Effector memory CD8-positive, alpha-beta T cell (primary cell): ENCODE results near the gene PLCH2.
"Not testable (repeated sequence)": the region's sequence is repeated elsewhere in the genome, so short reads cannot be mapped to it uniquely, and the experiment has no call there.

ENCODE experiments used
- ATAC-seq: fragments of 150-1000 bp; cut with Tn5 transposase; replicated peaks from 2 replicates; pipeline ENCODE4 v1.10.0; 2021; ENCODE audit warnings: mild to moderate bottlenecking, moderate library complexity
- DNase-seq, 3 experiments: peaks; one replicate each; pipeline ENCODE4 v3.0.0; 2021
- H3K27ac Mint-ChIP-seq, 2 donors: one replicate each; pipeline ENCODE4 v1.8.0; 2022; ENCODE audit warnings: mild to moderate bottlenecking in 2 of 2, mixed read lengths in 2 of 2, moderate library complexity in 2 of 2
- H3K27me3 Mint-ChIP-seq, 2 donors: one replicate each; pipeline ENCODE4 v1.8.0; 2022; ENCODE audit warnings: mixed read lengths in 2 of 2
- H3K36me3 Mint-ChIP-seq: one replicate; pipeline ENCODE4 v1.8.0; 2022; ENCODE audit warnings: mild to moderate bottlenecking, moderate library complexity, mixed read lengths; ENCODE audit not compliant: insufficient read depth
- H3K4me1 Mint-ChIP-seq, 2 donors: one replicate each; pipeline ENCODE4 v1.8.0; 2022; ENCODE audit warnings: low read depth in 2 of 2, mixed read lengths in 2 of 2
- H3K4me3 Mint-ChIP-seq, 2 donors: one replicate each; pipeline ENCODE4 v1.8.0; 2022; ENCODE audit warnings: mild to moderate bottlenecking in 2 of 2, mixed read lengths in 2 of 2, moderate library complexity in 2 of 2
- H3K9me3 Mint-ChIP-seq, 2 donors: one replicate each; pipeline ENCODE4 v1.8.0; 2022; ENCODE audit warnings: mixed read lengths in 2 of 2

The PLCH2 gene

DNA sequence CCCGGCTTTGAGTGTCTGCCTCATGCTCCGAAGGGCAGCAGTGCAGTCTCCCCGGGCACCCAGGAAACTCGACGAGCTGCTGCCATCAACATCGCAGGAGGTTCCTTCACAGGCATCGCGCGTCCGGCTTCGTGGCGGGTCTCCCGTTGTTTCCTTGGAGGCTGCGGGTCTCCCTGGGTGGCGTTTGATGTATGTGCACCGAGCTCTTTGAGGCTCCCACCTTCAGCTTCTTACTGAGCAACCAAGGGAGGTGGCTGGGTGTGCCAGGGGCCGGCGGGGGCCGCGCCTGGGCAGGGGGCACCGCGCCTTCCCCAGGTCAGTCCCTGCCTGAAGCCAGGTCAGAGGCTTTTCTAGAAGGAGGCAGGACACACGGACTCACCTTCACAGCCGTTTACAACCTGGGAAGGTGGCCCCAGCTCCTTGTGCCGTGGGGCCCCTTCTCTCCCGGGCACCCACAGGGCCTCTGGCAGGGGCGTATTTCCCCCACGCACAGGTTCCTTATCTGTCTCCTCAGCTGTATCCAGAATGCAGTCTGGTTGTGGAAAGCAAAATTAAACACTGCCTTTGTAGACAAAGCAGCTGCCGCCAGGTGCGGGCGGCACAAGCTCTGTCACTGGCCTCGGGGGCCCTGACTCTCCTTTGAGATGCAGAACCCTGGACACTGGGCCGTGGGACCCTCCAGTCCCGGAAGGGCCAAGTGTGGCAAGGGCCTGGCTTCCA is 42.0 kb upstream of the PLCH2 start:
- no peak for DNase-seq
- H3K9me3 Mint-ChIP-seq = no peaks in the 10 kb centered on the region
- peaks cover 7 to 10% of the 10 kb centered on the region in 2 donors for H3K4me1 Mint-ChIP-seq
- no peaks in the 10 kb centered on the region for H3K27me3 Mint-ChIP-seq
- no peak for ATAC-seq
- H3K27ac Mint-ChIP-seq = no peak overlapping the region
- no peak overlapping the region for H3K4me3 Mint-ChIP-seq
- peaks cover 3% of the 10 kb centered on the region for H3K36me3 Mint-ChIP-seq

DNA sequence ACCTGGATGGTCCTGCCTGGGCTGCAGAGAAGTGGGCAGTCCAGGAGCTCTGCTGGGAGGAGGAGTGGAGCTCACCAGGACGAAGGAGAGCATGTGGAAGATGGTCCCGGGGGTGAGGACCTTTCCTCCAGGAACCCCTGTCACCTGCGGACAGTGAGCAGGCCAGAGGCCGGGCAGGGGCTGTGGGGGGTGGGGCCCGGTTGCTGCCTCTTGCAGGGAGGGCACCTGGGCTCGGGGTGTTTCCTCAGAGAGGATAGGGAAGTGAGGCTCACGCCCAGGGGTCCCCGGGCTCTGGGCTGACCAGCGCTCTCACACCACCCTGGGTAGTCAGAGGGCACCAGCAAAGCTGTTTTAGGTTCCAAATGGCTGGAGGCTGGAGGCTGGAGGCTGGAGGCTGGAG is 41.0 kb upstream of the PLCH2 start:
- no peak for DNase-seq
- H3K9me3 Mint-ChIP-seq = no peaks in the 10 kb centered on the region
- H3K4me3 Mint-ChIP-seq = no peak overlapping the region
- ATAC-seq = no peak
- no peaks in the 10 kb centered on the region for H3K27me3 Mint-ChIP-seq
- no peak overlapping the region for H3K27ac Mint-ChIP-seq
- peaks cover 3 to 8% of the 10 kb centered on the region in 2 donors for H3K4me1 Mint-ChIP-seq
- H3K36me3 Mint-ChIP-seq = peaks cover 3% of the 10 kb centered on the region

- DNase-seq (no peak), ATAC-seq (no peak)
- Mint-ChIP-seq H3K4me1 (peaks cover 3 to 8% of the 10 kb centered on the region in 2 donors), H3K27me3 (no peaks in the 10 kb centered on the region), H3K9me3 (no peaks in the 10 kb centered on the region), H3K36me3 (peaks cover 3% of the 10 kb centered on the region), H3K27ac (no peak overlapping the region), H3K4me3 (no peak overlapping the region)
Observed at GRCh38 chr1:2435746-2436355, 40.2 kb upstream of the PLCH2 start.

GRCh38 chr1:2436876-2437275 is 39.2 kb upstream of the PLCH2 start:
- Mint-ChIP-seq H3K4me3 (no peak overlapping the region), H3K27me3 (no peaks in the 10 kb centered on the region), H3K27ac (no peak overlapping the region), H3K36me3 (peaks cover 3% of the 10 kb centered on the region), H3K4me1 (peaks cover 3 to 8% of the 10 kb centered on the region in 2 donors), H3K9me3 (no peaks in the 10 kb centered on the region)
- DNase-seq (no peak), ATAC-seq (no peak)

DNA sequence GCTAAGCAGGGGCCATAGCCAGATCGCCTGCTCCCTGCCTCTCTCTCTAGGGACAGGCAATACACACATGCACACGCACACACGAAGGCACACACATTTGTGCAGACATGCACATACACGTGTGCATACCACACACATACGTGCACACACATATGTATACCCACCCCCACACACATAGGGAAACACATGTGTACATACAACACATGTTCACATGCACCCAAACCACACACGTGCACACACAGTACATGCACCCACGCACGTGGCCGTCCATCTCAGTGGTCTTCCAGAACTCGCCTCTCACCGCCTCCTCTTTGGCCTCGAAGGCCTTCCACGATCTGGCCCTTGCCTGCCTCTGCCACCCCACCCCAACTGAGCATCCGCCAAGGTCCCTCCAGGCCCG is 38.5 kb upstream of the PLCH2 start:
- ATAC-seq (no peak), DNase-seq (no peak)
- H3K36me3 Mint-ChIP-seq = peaks cover 3% of the 10 kb centered on the region
- H3K4me3 Mint-ChIP-seq = no peak overlapping the region
- H3K9me3 Mint-ChIP-seq = no peaks in the 10 kb centered on the region
- peaks cover 3 to 8% of the 10 kb centered on the region in 2 donors for H3K4me1 Mint-ChIP-seq
- peak overlapping the region in 1 of 2 donors; percentile 61 for H3K27ac Mint-ChIP-seq
- H3K27me3 Mint-ChIP-seq = peaks cover 0 to 7% of the 10 kb centered on the region in 2 donors

DNA sequence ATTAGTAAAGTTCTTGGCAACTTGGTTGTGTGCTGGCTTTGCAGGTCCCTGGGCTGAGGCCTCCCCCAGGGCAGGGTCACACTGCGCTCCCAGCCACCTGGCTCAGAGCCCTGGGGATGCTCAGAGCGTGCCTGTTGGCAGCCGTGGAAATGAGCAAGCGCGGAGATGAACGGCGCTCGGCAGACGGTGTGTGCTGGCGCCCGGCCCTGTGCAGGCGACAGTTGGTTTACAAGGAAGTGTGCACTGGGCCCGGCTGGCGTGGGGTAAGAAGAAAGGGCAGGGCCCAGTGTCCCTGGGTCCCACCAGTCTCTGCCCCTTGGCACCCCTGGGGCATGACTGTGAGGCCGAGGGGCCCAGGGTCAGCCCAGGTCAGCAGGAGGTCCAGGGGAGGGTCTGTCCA is 38.1 kb upstream of the PLCH2 start:
- H3K27me3 Mint-ChIP-seq = peaks cover 0 to 11% of the 10 kb centered on the region in 2 donors
- DNase-seq = no peak
- H3K27ac Mint-ChIP-seq = no peak overlapping the region

GRCh38 chr1:2438641-2439040 is 37.4 kb upstream of the PLCH2 start:
- no peaks in the 10 kb centered on the region for H3K36me3 Mint-ChIP-seq

More for the DNA sequence above, 38.1 kb upstream of the PLCH2 start:
- Mint-ChIP-seq H3K36me3 (no peaks in the 10 kb centered on the region), H3K4me3 (no peak overlapping the region), H3K4me1 (peaks cover 5 to 11% of the 10 kb centered on the region in 2 donors), H3K9me3 (no peaks in the 10 kb centered on the region)
- ATAC-seq = no peak

GRCh38 chr1:2439369-2439768 is 36.7 kb upstream of the PLCH2 start:
- no peak for ATAC-seq
- H3K4me1 Mint-ChIP-seq = peaks cover 5 to 11% of the 10 kb centered on the region in 2 donors
- H3K4me3 Mint-ChIP-seq = no peak overlapping the region
- no peak for DNase-seq
- H3K36me3 Mint-ChIP-seq = no peaks in the 10 kb centered on the region
- no peak overlapping the region for H3K27ac Mint-ChIP-seq
- H3K9me3 Mint-ChIP-seq = no peaks in the 10 kb centered on the region
- H3K27me3 Mint-ChIP-seq = peaks cover 0 to 13% of the 10 kb centered on the region in 2 donors

More at GRCh38 chr1:2438641-2439040, 37.4 kb upstream of the PLCH2 start:
- ATAC-seq (no peak), DNase-seq (no peak)
- no peak overlapping the region for H3K4me3 Mint-ChIP-seq
- no peaks in the 10 kb centered on the region for H3K9me3 Mint-ChIP-seq
- no peak overlapping the region for H3K27ac Mint-ChIP-seq
- H3K4me1 Mint-ChIP-seq = peaks cover 5 to 11% of the 10 kb centered on the region in 2 donors
- peaks cover 0 to 13% of the 10 kb centered on the region in 2 donors for H3K27me3 Mint-ChIP-seq

DNA sequence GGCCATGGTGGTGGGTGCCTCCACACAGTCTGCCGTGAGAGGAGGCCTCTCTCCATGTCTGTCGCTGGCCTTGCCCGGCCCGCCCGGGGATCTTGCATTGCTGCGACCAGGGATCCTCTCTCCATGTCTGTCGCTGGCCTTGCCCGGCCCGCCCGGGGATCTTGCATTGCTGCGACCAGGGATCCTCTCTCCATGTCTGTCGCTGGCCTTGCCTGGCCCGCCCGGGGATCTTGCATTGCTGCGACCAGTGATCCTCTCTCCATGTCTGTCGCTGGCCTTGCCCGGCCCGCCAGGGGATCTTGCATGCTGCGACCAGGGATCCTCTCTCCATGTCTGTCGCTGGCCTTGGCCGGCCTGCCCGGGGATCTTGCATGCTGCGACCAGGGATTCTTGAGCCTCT is 35.7 kb upstream of the PLCH2 start:
- not testable (repeated sequence) for H3K36me3 Mint-ChIP-seq, DNase-seq, H3K27ac Mint-ChIP-seq, ATAC-seq, H3K9me3 Mint-ChIP-seq, H3K4me3 Mint-ChIP-seq
- H3K4me1 Mint-ChIP-seq = peaks cover 8 to 11% of the 10 kb centered on the region in 2 donors
- H3K27me3 Mint-ChIP-seq = peaks cover 0 to 22% of the 10 kb centered on the region in 2 donors

DNA sequence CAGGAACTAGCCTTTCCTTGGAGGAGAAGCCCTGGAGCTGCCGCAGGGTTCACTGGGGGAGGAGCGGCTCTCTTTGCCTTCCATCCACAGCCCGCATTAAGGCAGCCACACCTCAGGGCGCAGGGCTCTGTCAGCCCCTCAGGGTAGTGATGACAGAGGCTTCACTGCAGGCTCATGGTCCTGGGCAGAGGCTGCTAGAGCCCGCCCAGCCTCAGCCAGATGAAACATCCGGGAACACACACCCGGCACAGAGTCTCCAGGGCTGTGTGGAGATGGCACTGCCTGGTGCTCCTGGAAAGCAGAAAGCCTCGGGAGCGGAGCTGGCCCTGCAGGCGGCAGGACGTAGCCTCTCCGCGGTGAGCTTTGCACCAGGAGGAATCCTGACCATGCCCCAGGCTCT is 34.3 kb upstream of the PLCH2 start:
- Mint-ChIP-seq H3K4me3 (no peak overlapping the region), H3K27ac (no peak overlapping the region), H3K27me3 (peaks cover 0 to 23% of the 10 kb centered on the region in 2 donors), H3K9me3 (no peaks in the 10 kb centered on the region), H3K36me3 (no peaks in the 10 kb centered on the region), H3K4me1 (peaks cover 8 to 11% of the 10 kb centered on the region in 2 donors)
- no peak for DNase-seq
- ATAC-seq = no peak

DNA sequence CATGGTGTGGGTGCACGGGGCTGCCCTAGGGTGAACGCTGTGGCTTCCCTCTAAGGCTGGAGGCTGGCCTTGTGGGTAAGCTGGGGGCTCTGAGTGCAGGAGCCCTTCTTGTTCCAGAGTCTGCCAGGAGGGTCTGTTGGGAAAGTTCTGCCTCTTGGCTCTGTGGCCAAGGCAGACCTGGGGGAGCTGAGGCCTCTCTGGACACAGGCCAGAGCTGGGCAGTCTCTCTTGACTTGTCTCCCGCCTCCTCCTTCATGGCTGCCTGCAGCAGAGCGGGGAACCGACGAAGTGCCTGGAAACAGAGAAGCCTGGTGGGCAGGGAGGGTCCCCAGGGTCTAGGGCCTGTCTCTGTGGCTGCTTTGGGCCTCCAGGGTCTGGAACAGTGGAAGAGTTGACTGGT is 33.4 kb upstream of the PLCH2 start:
- DNase-seq = no peak
- H3K27ac Mint-ChIP-seq = no peak overlapping the region
- no peaks in the 10 kb centered on the region for H3K36me3 Mint-ChIP-seq
- peaks cover 0 to 23% of the 10 kb centered on the region in 2 donors for H3K27me3 Mint-ChIP-seq
- no peaks in the 10 kb centered on the region for H3K9me3 Mint-ChIP-seq
- H3K4me1 Mint-ChIP-seq = peaks cover 7 to 8% of the 10 kb centered on the region in 2 donors
- ATAC-seq = no peak
- peak overlapping the region; percentile 35 to 61 for H3K4me3 Mint-ChIP-seq

GRCh38 chr1:2443277-2444137 is 32.6 kb upstream of the PLCH2 start:
- peak overlapping the region; percentile 47 to 61 for H3K4me3 Mint-ChIP-seq
- H3K36me3 Mint-ChIP-seq = no peaks in the 10 kb centered on the region
- H3K27me3 Mint-ChIP-seq = peaks cover 0 to 23% of the 10 kb centered on the region in 2 donors
- H3K4me1 Mint-ChIP-seq = peaks cover 3 to 6% of the 10 kb centered on the region in 2 donors
- H3K27ac Mint-ChIP-seq = no peak overlapping the region
- H3K9me3 Mint-ChIP-seq = no peaks in the 10 kb centered on the region
- DNase-seq (no peak), ATAC-seq (peak; percentile 52)

DNA sequence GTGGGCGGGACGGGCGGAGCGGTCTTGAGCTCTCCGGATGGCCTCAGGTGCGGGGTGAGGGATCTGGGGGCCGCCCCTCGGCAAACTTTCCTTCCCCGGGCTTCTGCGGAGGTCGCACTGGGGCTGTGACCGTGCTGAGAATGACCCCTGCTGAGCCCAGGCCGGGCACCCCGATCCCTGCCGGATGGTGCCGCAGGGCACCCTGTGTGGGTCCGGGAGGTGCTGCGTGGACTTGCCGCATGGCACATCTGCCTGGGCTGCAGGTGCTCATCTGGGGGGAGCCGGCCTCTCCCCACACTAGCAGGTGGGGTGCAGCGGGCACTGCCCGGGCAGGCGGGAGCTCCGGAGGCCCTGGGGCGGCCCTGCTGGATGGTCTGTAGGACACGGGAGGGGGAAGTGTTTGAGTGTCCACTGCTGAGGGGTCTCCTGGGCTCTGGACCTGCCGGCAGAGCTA is 31.9 kb upstream of the PLCH2 start:
- Mint-ChIP-seq H3K9me3 (no peaks in the 10 kb centered on the region), H3K4me3 (peak overlapping the region in 1 of 2 donors; percentile 47), H3K27me3 (peaks cover 0 to 23% of the 10 kb centered on the region in 2 donors), H3K36me3 (no peaks in the 10 kb centered on the region), H3K4me1 (peaks cover 3 to 6% of the 10 kb centered on the region in 2 donors), H3K27ac (no peak overlapping the region)
- DNase-seq = no peak
- ATAC-seq = no peak
